ENCODE data around the gene OSBPL8. TPM values are rescaled to one million over a fixed set of nuclear protein-coding genes. Genes with fewer than 3 reads are reported as not detected.
"Not testable (repeated sequence)": the region's sequence is repeated elsewhere in the genome, so short reads cannot be mapped to it uniquely, and the experiment has no call there.

The OSBPL8 gene
- polyA plus RNA-seq, 1 experiment = 31.2 TPM

DNA sequence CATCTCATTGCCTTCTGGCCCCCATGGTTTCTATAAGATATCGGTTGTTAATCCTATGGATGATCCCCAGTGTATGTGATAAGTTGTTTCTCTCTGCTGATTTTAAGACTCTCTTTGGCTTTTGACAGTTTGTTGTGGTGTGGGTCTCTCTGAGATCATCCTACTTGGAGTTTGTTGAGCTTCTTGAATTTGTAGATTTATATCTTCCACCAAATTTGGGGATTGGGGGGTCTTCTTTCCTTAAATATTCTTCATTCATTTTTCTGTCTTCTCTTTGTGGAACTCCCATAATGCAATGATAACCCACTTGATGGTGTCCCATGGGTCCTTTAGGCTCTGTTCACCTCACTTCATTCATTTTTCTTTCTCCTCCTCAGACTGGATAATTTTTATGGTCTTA, 191.3 kb downstream of the OSBPL8 start:
- no peak for DNase-seq (ENCODE audit: low read depth)
- TF ChIP-seq, protein P1, sequence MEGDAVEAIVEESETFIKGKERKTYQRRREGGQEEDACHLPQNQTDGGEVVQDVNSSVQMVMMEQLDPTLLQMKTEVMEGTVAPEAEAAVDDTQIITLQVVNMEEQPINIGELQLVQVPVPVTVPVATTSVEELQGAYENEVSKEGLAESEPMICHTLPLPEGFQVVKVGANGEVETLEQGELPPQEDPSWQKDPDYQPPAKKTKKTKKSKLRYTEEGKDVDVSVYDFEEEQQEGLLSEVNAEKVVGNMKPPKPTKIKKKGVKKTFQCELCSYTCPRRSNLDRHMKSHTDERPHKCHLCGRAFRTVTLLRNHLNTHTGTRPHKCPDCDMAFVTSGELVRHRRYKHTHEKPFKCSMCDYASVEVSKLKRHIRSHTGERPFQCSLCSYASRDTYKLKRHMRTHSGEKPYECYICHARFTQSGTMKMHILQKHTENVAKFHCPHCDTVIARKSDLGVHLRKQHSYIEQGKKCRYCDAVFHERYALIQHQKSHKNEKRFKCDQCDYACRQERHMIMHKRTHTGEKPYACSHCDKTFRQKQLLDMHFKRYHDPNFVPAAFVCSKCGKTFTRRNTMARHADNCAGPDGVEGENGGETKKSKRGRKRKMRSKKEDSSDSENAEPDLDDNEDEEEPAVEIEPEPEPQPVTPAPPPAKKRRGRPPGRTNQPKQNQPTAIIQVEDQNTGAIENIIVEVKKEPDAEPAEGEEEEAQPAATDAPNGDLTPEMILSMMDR (IDR thresholded peaks at IDR 0.05; ENCODE audit: insufficient read depth, low read depth, low read length) = no peak
- H3K36me3 ChIP-seq (ENCODE audit: control insufficient read depth, insufficient read depth, low read length) = peaks cover 3% of the 10 kb centered on the region
- H3K27me3 ChIP-seq (ENCODE audit: control insufficient read depth, insufficient read depth, low read length) = no peaks in the 10 kb centered on the region
- ChIA-PET CTCF (interaction anchor here (0.8 kb wide), 1 partner anchor 28 kb away, joined by 3 read pairs; no protein-coding TSS in a partner anchor), POLR2A (no interaction called here)
- H3K4me3 ChIP-seq (ENCODE audit: low read depth, low read length) = no peak overlapping the region

- DNase-seq (ENCODE audit: low read depth) = no peak
- ChIA-PET CTCF (interaction anchor here (1.0 to 1.6 kb wide), 2 partner anchors 9 to 90 kb away, joined by 3 to 4 read pairs; no protein-coding TSS in a partner anchor), POLR2A (no interaction called here)
- Histone ChIP-seq H3K4me3 (ENCODE audit: low read depth, low read length) (no peak overlapping the region), H3K27me3 (ENCODE audit: control insufficient read depth, insufficient read depth, low read length) (no peaks in the 10 kb centered on the region), H3K36me3 (ENCODE audit: control insufficient read depth, insufficient read depth, low read length) (peaks cover 3% of the 10 kb centered on the region)
- TF ChIP-seq, protein P1 (IDR thresholded peaks at IDR 0.05; ENCODE audit: insufficient read depth, low read depth, low read length) = no peak
Measured at GRCh38 chr12:76366163-76366562, 193.4 kb downstream of the OSBPL8 start.

DNA sequence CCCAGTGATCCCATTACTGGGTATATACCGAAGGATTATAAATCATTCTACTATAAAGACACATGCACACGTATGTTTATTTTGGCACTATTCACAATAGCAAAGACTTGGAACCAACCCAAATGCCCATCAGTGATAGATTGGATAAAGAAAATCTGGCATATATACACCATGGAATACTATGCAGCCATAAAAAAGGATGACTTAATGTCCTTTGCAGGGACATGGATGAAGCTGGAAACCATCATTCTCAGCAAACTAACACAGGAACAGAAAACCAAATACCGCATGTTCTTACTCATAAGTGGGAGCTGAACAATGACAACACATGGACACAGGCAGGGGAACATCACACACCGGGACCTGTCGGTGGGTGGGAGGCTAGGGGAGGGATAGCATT, 195.4 kb downstream of the OSBPL8 start:
- H3K27me3 ChIP-seq (ENCODE audit: control insufficient read depth, insufficient read depth, low read length); H3K36me3 ChIP-seq (ENCODE audit: control insufficient read depth, insufficient read depth, low read length); POLR2A ChIA-PET; CTCF ChIA-PET; DNase-seq (ENCODE audit: low read depth); H3K4me3 ChIP-seq (ENCODE audit: low read depth, low read length): not testable (repeated sequence)

DNA sequence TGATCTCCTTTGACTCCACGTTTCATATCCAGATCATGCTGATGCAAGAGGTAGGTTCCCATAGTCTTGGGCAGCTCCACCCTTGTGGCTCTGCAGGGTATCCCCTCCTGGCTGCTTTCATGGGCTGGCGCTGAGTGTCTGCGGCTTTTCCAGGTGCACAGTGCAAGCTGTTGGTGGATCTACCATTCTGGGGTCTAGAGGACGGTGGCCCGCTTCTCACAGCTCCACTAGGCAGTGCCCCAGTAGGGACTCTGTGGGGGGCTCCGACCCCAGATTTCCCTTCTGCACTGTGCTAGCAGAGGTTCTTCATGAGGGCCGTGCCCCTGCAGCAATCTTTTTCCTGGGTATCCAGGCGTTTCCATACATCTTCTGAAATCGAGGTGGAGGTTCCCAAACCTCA, 199.3 kb downstream of the OSBPL8 start:
- POLR2A ChIA-PET = no interaction called here

GRCh38 chr12:76356071-76356470, 203.5 kb downstream of the OSBPL8 start:
- no peak for DNase-seq (ENCODE audit: low read depth)
- no peak overlapping the region for H3K4me3 ChIP-seq (ENCODE audit: low read depth, low read length)
- TF ChIP-seq, protein P1 (IDR thresholded peaks at IDR 0.05; ENCODE audit: insufficient read depth, low read depth, low read length) = no peak
- POLR2A ChIA-PET = no interaction called here
- CTCF ChIA-PET = interaction anchor here (1.0 kb wide), 1 partner anchor 100 kb away, joined by 3 read pairs; no protein-coding TSS in a partner anchor
- H3K27me3 ChIP-seq (ENCODE audit: control insufficient read depth, insufficient read depth, low read length) = no peaks in the 10 kb centered on the region
- H3K36me3 ChIP-seq (ENCODE audit: control insufficient read depth, insufficient read depth, low read length) = no peaks in the 10 kb centered on the region

More for the DNA sequence above, 199.3 kb downstream of the OSBPL8 start:
- no peaks in the 10 kb centered on the region for H3K27me3 ChIP-seq (ENCODE audit: control insufficient read depth, insufficient read depth, low read length)
- CTCF ChIA-PET = no interaction called here
- no peaks in the 10 kb centered on the region for H3K36me3 ChIP-seq (ENCODE audit: control insufficient read depth, insufficient read depth, low read length)
- H3K4me3 ChIP-seq (ENCODE audit: low read depth, low read length) = no peak overlapping the region
- TF ChIP-seq, protein P1 (IDR thresholded peaks at IDR 0.05; ENCODE audit: insufficient read depth, low read depth, low read length) = no peak
- no peak for DNase-seq (ENCODE audit: low read depth)
